GM12878 (cell line): Measurements from ENCODE around the gene PCCB. TPM values are rescaled to one million over a fixed set of nuclear protein-coding genes. Genes with fewer than 3 reads are reported as not detected.

Experiments used
- ATAC-seq: fragments of 200-7000 bp; cut with Tn5 transposase; 3 replicates; pipeline ENCODE4 v1.9.1; 2020; ENCODE audit warnings: mild to moderate bottlenecking, moderate library complexity
- BruUV-seq: library from RNA; stranded (reverse); fragments of 400-500 nt; replicated peaks from 2 replicates; lab custom pipeline; 2021; lab: Mats Ljungman, UMichigan
- CTCF ChIA-PET: fragments of 300-600 bp; sonication (Branson Sonifier 250); formaldehyde crosslinking; extraction: SDS; loops from one replicate; lab custom pipeline; 2021; ENCODE audit warnings: inconsistent platforms; lab: Yijun Ruan, JAX
- POLR2A ChIA-PET: fragments of 350-600 bp; formaldehyde crosslinking; extraction: SDS; loops from one replicate; lab custom pipeline; 2021; ENCODE audit warnings: inconsistent platforms; lab: Charles Lee
- RAD21 ChIA-PET: fragments of 300-600 bp; sonication (Branson Sonifier 250); formaldehyde crosslinking; loops from one replicate; lab custom pipeline; 2023; ENCODE audit warnings: antibody characterized with exemption; ENCODE audit not compliant: unreplicated experiment; lab: Charles Lee
- SMC1A ChIA-PET: fragments of 300-600 bp; sonication (Branson Sonifier 250); formaldehyde crosslinking; loops from one replicate; lab custom pipeline; 2023; ENCODE audit not compliant: unreplicated experiment, uncharacterized antibody; lab: Charles Lee
- DNase-seq: peaks from one replicate; pipeline ENCODE4 v3.0.0-alpha.2; 2011; ENCODE audit warnings: low read depth, low spot score
- FAIRE-seq: peaks from 3 replicates; lab custom pipeline; 2011; peaks lifted over from hg19 to GRCh38; lab: Jason Lieb, UNC
- H2AFZ ChIP-seq: 2 replicates; pipeline ENCODE4 v1.6.0; 2011; ENCODE audit warnings: low read depth, low read length, control low read depth; ENCODE audit not compliant: control insufficient read depth
- H3K27ac ChIP-seq: 2 replicates; pipeline ENCODE4 v1.5.1; 2011; ENCODE audit warnings: control low read depth; ENCODE audit not compliant: control insufficient read depth, insufficient read depth
- H3K27me3 ChIP-seq, 2 experiments: replicated peaks in 1 of 2; 2 replicates each; pipeline versions ENCODE4 v1.6.0 to v1.6.1; 2011; ENCODE audit warnings: low read length in 1 of 2; ENCODE audit not compliant: control insufficient read depth in 2 of 2, insufficient read depth in 2 of 2
- H3K36me3 ChIP-seq, 2 experiments: 2 replicates each; pipeline ENCODE4 v1.5.1; 2011; ENCODE audit warnings: low read length in 1 of 2; ENCODE audit not compliant: control insufficient read depth in 2 of 2, insufficient read depth in 2 of 2
- H3K4me1 ChIP-seq: 2 replicates; pipeline ENCODE4 v1.6.1; 2011; ENCODE audit warnings: mild to moderate bottlenecking, low read length, moderate library complexity, mixed read lengths; ENCODE audit not compliant: control insufficient read depth, insufficient read depth
- H3K4me2 ChIP-seq: 2 replicates; pipeline ENCODE4 v1.6.0; 2011; ENCODE audit warnings: control low read depth; ENCODE audit not compliant: control insufficient read depth, insufficient read depth
- H3K4me3 ChIP-seq: fragments of 200-600 bp; sonication (generic); 2 replicates; pipeline ENCODE4 v1.5.1; 2016
- H3K79me2 ChIP-seq: 2 replicates; pipeline ENCODE4 v1.6.0; 2011; ENCODE audit warnings: low read length; ENCODE audit not compliant: control insufficient read depth, insufficient read depth
- H3K9ac ChIP-seq: 2 replicates; pipeline ENCODE4 v1.8.0; 2011; ENCODE audit warnings: low read length, control low read depth, mixed read lengths; ENCODE audit not compliant: control insufficient read depth, insufficient read depth
- H3K9me3 ChIP-seq: replicated peaks from 3 replicates; pipeline ENCODE4 v1.5.1; 2011; ENCODE audit warnings: mild to moderate bottlenecking, low read length; ENCODE audit not compliant: control insufficient read depth, insufficient read depth
- H4K20me1 ChIP-seq: 2 replicates; pipeline ENCODE4 v1.6.0; 2011; ENCODE audit not compliant: control insufficient read depth, insufficient read depth
- MEF2B ChIP-seq: fragments of 450-650 bp; IDR thresholded peaks from 2 replicates; pipeline ENCODE4 v1.6.1; 2018; ENCODE audit warnings: mild to moderate bottlenecking, moderate library complexity; ENCODE audit not compliant: partially characterized antibody, poor library complexity, severe bottlenecking
- MYB ChIP-seq: fragments of 150-350 bp; IDR thresholded peaks from 2 replicates; pipeline ENCODE4 v1.6.1; 2014; ENCODE audit warnings: mild to moderate bottlenecking, low read depth, low read length, borderline replicate concordance
- NFYB ChIP-seq: IDR thresholded peaks from 2 replicates; pipeline ENCODE4 v1.6.1; 2011; ENCODE audit warnings: low read depth, mild to moderate bottlenecking, low read length, improper control_type of control experiment, moderate library complexity; ENCODE audit not compliant: insufficient read depth
- SP1 ChIP-seq: IDR thresholded peaks from one replicate; pipeline ENCODE4 v1.6.1; 2011; ENCODE audit warnings: low read depth, low read length
- WGBS: methylation state at CpG from one replicate; pipeline ENCODE4 v1.1.6; 2016; ENCODE audit warnings: low lambda C conversion rate; ENCODE audit not compliant: insufficient replicate concordance, insufficient coverage; ENCODE audit errors: missing lambda C conversion rate; 5-methylcytosine and 5-hydroxymethylcytosine counted together
- in situ Hi-C: fragments of 300-500 bp; cut with MboI; formaldehyde crosslinking; loops from 9 replicates; pipeline ENCODE4 v1.14.3; 2018; ENCODE audit warnings: mixed read lengths
- intact Hi-C: fragments of 100-400 bp; cut with micrococcal nuclease; formaldehyde crosslinking; loops from one replicate; pipeline ENCODE4 v1.14.2; 2022; ENCODE audit not compliant: unreplicated experiment
- polyA plus RNA-seq, 11 experiments: library from polyadenylated mRNA; depleted of rRNA in 4 of 11; unstranded in 6 of 11; stranded (reverse) in 5 of 11; fragments of >200 nt; fragmentation: Nextera tagmentation in 4 of 11; fragmentation: Illumina TruSeq in 1 of 11; extraction: Ambion mirVana in 4 of 11; extraction: Trizol in 1 of 11; gene quantifications; 1 replicate in 1 of 11; 2 replicates in 10 of 11; pipeline versions ENCODE4 v1.2.1 to v1.2.3, GENCODE V29; 2011 to 2016; ENCODE audit warnings: inconsistent platforms in 2 of 11, missing spikeins in 2 of 11, low read depth in 1 of 11
- total RNA-seq, 4 experiments: library from RNA; depleted of rRNA in 3 of 4; stranded (reverse); fragments of >200 nt in 3 of 4; fragmentation: Illumina TruSeq in 1 of 4; extraction: Trizol in 1 of 4; gene quantifications; 2 replicates each; pipeline versions ENCODE4 v1.2.1 to v1.2.3, GENCODE V29; 2013 to 2021
- TF ChIP-seq, protein P1 (sequence below): fragments of 450-650 bp; IDR thresholded peaks from 2 replicates; pipeline ENCODE4 v1.6.1; 2016; ENCODE audit warnings: mild to moderate bottlenecking
- TF ChIP-seq, protein P2 (sequence below): IDR thresholded peaks from 2 replicates; pipeline ENCODE4 v1.6.1; 2011; ENCODE audit warnings: low read depth, low read length, improper control_type of control experiment, borderline replicate concordance
- TF ChIP-seq, protein P3 (sequence below): IDR thresholded peaks from 2 replicates; pipeline ENCODE4 v1.6.1; 2011; ENCODE audit warnings: mild to moderate bottlenecking, low read depth, low read length, moderate library complexity; ENCODE audit not compliant: insufficient replicate concordance

The PCCB gene
- total and polyA plus RNA-seq, 10 of the 15 experiments (the other 5 are each of a cell fraction or from before 2014, with no cell fraction given), result 67.2 to 133 (median 86.9) TPM

DNA sequence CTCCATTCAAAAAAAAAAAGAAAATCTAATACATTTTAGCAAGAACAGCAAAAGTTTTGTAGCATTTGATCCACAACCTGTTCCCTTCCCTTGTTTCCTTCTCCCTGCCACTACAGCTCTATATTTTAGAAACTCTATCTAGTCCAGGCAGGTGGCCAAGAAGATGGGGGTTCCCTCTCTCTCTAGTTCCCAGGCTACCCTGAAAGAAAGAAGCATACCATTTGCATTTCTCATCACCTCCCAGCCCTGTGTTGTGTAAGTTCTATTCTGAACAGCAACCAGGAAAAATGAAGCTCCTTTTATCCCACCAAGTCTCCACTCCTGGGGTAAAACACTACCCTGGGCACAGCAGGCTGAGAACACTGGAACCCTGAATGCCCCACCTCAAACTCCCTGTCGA is 100.0 kb downstream of the PCCB start:
- TF ChIP-seq, protein P1, sequence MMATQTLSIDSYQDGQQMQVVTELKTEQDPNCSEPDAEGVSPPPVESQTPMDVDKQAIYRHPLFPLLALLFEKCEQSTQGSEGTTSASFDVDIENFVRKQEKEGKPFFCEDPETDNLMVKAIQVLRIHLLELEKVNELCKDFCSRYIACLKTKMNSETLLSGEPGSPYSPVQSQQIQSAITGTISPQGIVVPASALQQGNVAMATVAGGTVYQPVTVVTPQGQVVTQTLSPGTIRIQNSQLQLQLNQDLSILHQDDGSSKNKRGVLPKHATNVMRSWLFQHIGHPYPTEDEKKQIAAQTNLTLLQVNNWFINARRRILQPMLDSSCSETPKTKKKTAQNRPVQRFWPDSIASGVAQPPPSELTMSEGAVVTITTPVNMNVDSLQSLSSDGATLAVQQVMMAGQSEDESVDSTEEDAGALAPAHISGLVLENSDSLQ, result no peak
- ChIA-PET RAD21 (no interaction called here), POLR2A (no interaction called here), SMC1A (interaction anchor here (0.6 kb wide), 1 partner anchor 1768 kb away, joined by 3 read pairs; no protein-coding TSS in a partner anchor), CTCF (interaction anchor here (0.7 to 3.2 kb wide), 7 partner anchors 8 to 402 kb away, joined by 3 to 14 read pairs (median 7); partner anchors contain the start of gene STAG1)
- Histone ChIP-seq H3K4me1 (peaks cover 6% of the 10 kb centered on the region; the same call in 1 of the 2 replicates), H3K4me3 (no peak overlapping the region), H3K9me3 (no peaks in the 10 kb centered on the region; the same call in 2 of the 3 replicates), H2AFZ (no peak overlapping the region), H3K27me3 (no peaks in the 10 kb centered on the region), H3K27ac (no peak overlapping the region), H3K4me2 (no peak overlapping the region), H3K79me2 (no peaks in the 10 kb centered on the region), H4K20me1 (no peaks in the 10 kb centered on the region), H3K9ac (no peak overlapping the region), H3K36me3 (0 out of 4 replicates have a peak, but pooled peaks cover 0 to 5% of the 10 kb centered on the region in 2 experiments)
- DNase-seq (no peak), FAIRE-seq (no peak), ATAC-seq (no peak)
- BruUV-seq, result no TSS peak
- 100% methylated on average over 1 of the region's 1 CpG for WGBS
- intact Hi-C loops, result no loop called here
- in situ Hi-C loops, result no loop called here

DNA sequence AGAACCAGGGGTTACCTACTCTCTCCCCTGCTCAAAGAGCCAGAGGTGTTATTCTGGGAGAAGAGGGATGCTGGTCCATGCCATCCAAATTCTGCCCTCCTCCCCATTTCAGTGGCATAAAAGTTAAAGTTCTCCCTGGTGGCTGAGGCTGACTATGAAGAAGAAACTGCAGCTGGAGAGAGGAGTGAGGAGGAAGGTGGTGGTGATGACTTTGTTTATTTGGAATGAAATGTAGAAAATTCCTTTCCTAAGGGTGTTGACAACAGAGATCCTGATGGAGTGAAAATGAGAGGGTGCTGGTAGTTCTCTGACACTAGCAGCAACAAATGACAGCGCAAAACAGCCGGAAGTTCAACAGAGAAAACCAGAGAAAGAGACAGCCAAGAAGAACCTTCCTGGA is 100.4 kb downstream of the PCCB start:
- in situ Hi-C loops, result no loop called here
- POLR2A ChIA-PET, result no interaction called here
- peaks cover 6% of the 10 kb centered on the region; the same call in 1 of the 2 replicates for H3K4me1 ChIP-seq
- CTCF ChIA-PET, result interaction anchor here (0.7 to 3.2 kb wide), 9 partner anchors 9 to 402 kb away, joined by 3 to 14 read pairs (median 8); partner anchors contain the start of gene STAG1
- FAIRE-seq (no peak), DNase-seq (no peak), ATAC-seq (no peak)
- H3K4me2 ChIP-seq, result no peak overlapping the region
- no peaks in the 10 kb centered on the region for H4K20me1 ChIP-seq
- RAD21 ChIA-PET, result interaction anchor here (0.7 kb wide), 1 partner anchor 402 kb away, joined by 3 read pairs; no protein-coding TSS in a partner anchor
- no peaks in the 10 kb centered on the region for H3K27me3 ChIP-seq
- no peaks in the 10 kb centered on the region; the same call in 2 of the 3 replicates for H3K9me3 ChIP-seq
- 0 out of 4 replicates have a peak, but pooled peaks cover 0 to 5% of the 10 kb centered on the region in 2 experiments for H3K36me3 ChIP-seq
- no peaks in the 10 kb centered on the region for H3K79me2 ChIP-seq
- H3K27ac ChIP-seq, result no peak overlapping the region
- H3K4me3 ChIP-seq, result no peak overlapping the region
- intact Hi-C loops, result no loop called here
- WGBS, result 100% methylated on average over 2 of the region's 2 CpGs
- BruUV-seq, result no TSS peak
- H2AFZ ChIP-seq, result no peak overlapping the region
- SMC1A ChIA-PET, result interaction anchor here (0.6 kb wide), 1 partner anchor 1768 kb away, joined by 3 read pairs; no protein-coding TSS in a partner anchor
- H3K9ac ChIP-seq, result no peak overlapping the region
- TF ChIP-seq SP1 (no peak), MEF2B (no peak), NFYB (no peak), MYB (no peak)
- TF ChIP-seq, protein P2, sequence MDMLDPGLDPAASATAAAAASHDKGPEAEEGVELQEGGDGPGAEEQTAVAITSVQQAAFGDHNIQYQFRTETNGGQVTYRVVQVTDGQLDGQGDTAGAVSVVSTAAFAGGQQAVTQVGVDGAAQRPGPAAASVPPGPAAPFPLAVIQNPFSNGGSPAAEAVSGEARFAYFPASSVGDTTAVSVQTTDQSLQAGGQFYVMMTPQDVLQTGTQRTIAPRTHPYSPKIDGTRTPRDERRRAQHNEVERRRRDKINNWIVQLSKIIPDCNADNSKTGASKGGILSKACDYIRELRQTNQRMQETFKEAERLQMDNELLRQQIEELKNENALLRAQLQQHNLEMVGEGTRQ, result no peak
- TF ChIP-seq, protein P3, sequence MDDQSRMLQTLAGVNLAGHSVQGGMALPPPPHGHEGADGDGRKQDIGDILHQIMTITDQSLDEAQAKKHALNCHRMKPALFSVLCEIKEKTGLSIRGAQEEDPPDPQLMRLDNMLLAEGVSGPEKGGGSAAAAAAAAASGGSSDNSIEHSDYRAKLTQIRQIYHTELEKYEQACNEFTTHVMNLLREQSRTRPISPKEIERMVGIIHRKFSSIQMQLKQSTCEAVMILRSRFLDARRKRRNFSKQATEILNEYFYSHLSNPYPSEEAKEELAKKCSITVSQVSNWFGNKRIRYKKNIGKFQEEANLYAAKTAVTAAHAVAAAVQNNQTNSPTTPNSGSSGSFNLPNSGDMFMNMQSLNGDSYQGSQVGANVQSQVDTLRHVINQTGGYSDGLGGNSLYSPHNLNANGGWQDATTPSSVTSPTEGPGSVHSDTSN, result no peak
